ENCODE data around the gene TAPBPL. TPM values are rescaled to one million over a fixed set of nuclear protein-coding genes. Genes with fewer than 3 reads are reported as not detected.

Gene TAPBPL
- total and polyA plus RNA-seq, 2 of the 13 experiments (the other 11 are each of a cell fraction or from before 2014, with no cell fraction given): 10.0 to 14.5 TPM

GRCh38 chr12:6451348-6452244, at the start of gene TAPBPL (continued):
- TF ChIP-seq LCORL (IDR thresholded peaks at IDR 0.05) (no peak), LCORL (CRISPR knock-in tag; IDR thresholded peaks at IDR 0.05) (peak; percentile 70; the same call in 1 of the 2 replicates), GRHL1 (CRISPR knock-in tag; conservative IDR thresholded peaks at IDR 0.05) (no peak), TSC22D2 (CRISPR knock-in tag; IDR thresholded peaks at IDR 0.05; ENCODE audit: borderline replicate concordance) (0 out of 2 replicates have a peak, but pooled peaks have one; percentile 20), MXD4 (CRISPR knock-in tag; IDR thresholded peaks at IDR 0.05) (no peak; the same call in 1 of the 2 replicates), ZNF501 (CRISPR knock-in tag; IDR thresholded peaks at IDR 0.05) (0 out of 2 replicates have a peak, but pooled peaks have one; percentile 22), KMT2A (CRISPR knock-in tag; IDR thresholded peaks at IDR 0.05) (peak; percentile 59), FIP1L1 (IDR thresholded peaks at IDR 0.05; ENCODE audit: borderline replicate concordance, insufficient read depth, low read depth, low read length) (no peak), MBNL3 (CRISPR knock-in tag; conservative IDR thresholded peaks at IDR 0.05) (no peak), ZNF282 (IDR thresholded peaks at IDR 0.05; ENCODE audit: partially characterized antibody) (no peak), MYC (CRISPR knock-in tag; IDR thresholded peaks at IDR 0.05; ENCODE audit: borderline replicate concordance) (peak; percentile 58), HDAC2 (CRISPR knock-in tag; IDR thresholded peaks at IDR 0.05) (peak; percentile 13; the same call in 1 of the 2 replicates), SCMH1 (CRISPR knock-in tag; IDR thresholded peaks at IDR 0.05; ENCODE audit: borderline replicate concordance) (no peak), ZNF264 (CRISPR knock-in tag; IDR thresholded peaks at IDR 0.05) (0 out of 2 replicates have a peak, but pooled peaks have one; percentile 14), ZNF101 (CRISPR knock-in tag; IDR thresholded peaks at IDR 0.05; ENCODE audit: borderline replicate concordance, low read depth) (no peak), ZNF768 (CRISPR knock-in tag; IDR thresholded peaks at IDR 0.05) (no peak), DMAP1 (CRISPR knock-in tag; IDR thresholded peaks at IDR 0.05) (peak; percentile 81; the same call in 1 of the 2 replicates), ZNF564 (CRISPR knock-in tag; IDR thresholded peaks at IDR 0.05) (peak; percentile 49; the same call in 1 of the 2 replicates), ZBTB14 (CRISPR knock-in tag; IDR thresholded peaks at IDR 0.05) (no peak), WIZ (CRISPR knock-in tag; IDR thresholded peaks at IDR 0.05) (0 out of 2 replicates have a peak, but pooled peaks have one; percentile 30), POLR2AphosphoS5 (IDR thresholded peaks at IDR 0.05; ENCODE audit: low read depth, low read length) (peak; percentile 87), ADNP (CRISPR knock-in tag; IDR thresholded peaks at IDR 0.05) (no peak), SNAPC4 (CRISPR knock-in tag; IDR thresholded peaks at IDR 0.05) (no peak)

Measured in HepG2 (cell line).